CD4-positive, alpha-beta T cell treated with Interferon gamma for 1 hour (primary cell): Measurements from ENCODE around the gene TMEM53.

Source experiments
- DNase-seq: peaks from one replicate; pipeline ENCODE4 v3.0.0-alpha.2; 2020

TMEM53 gene

DNA sequence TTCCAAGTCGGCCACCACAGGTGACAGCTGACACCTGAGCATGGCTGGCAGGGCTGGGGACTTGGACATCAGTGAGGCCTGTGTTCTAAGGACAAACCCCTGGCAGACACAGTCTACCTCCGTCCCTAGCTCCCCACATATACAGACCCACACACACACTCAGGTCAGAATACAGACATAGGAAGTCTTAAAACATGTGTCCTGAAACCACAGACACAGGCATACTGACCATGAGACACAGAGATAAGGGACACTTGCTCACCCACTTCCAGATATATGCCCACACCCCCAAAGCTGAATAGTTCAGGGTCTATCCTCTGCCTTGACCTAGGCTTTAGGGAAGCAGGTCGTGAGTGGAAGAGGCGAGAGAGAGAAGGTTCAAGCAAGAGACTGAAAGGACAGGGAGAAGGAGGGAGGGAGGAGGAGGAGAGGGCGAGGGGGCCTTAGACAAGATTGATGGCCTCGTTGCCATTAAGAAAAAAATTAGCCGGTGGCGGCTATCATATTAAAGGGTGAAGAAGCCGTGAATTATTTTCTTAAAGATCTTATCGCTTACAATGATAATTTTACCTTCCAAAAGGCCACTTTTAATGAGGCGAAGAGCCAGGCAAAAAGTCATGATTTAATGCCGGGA, 49.9 kb downstream of the TMEM53 start:
- no peak for DNase-seq

DNA sequence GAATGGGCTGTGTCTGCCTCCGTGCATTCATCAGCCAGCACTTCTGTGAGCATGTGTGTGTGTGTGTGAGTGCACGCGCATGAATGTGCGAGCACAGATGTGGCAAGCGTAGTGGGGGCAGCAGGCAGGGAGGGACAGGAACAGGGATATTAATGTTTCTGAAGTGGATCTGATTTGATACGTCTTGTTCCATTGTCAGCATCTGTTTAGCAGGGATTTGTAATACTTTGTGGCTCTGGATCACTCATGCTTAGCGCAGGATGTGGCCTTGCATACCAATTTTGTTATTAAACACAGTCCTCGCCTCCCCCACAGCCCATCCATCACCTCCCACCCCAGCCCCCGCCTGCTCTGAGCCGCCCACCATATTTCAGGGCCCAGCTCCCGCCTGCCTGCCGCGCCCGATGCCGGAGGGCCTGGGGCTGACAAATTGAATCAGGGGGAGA, 52.4 kb downstream of the TMEM53 start:
- no peak for DNase-seq

DNA sequence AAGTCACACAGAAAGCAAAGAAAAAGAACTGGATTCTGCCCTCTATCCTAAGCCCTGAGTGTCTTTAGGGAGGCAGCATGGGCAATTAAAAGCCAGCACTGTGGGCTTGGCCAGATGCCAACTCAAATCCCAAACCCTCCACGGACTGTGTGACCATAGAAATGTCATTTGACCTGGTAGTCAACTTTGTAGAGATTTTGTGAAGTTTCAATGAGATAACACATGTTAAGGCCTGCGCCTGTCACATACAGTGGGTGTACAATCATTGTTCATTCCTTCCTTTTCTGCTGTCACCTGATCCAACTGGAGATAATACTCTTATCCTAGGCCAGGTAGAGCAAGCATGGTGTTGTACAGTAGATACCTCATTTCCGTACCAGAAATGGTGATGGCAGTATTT, 54.2 kb downstream of the TMEM53 start:
- no peak for DNase-seq

DNA sequence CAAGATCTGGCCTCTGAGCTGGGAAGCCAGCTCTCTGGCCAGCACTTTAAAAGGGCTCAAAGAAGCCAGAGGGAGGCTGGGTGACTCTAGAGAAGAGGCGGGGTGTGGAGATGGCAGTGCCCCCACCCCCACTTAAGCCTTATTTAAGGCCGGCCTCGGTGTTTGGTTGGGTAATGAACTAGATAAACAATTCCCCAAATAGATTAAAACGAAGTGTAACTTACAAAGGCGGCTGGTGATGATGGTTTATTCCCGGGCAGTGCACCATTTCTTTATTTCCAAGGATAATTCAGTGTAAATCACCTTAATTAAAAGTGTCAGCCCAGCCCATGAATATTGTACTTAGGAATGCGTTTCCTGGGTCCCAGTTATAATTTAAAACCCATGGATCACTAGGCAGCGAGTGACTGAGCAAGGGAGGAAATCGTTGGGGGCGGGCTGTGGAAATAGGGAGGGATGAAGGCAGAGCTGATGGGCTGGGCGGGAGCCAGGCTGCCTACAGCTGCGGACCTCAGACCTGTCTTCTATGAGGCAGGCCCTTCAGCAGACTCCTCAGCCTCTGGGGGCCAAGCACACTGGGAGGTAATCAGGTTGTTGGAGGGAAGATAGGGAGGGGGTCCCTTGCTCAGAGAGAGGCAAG, 54.9 kb downstream of the TMEM53 start:
- DNase-seq: no peak

DNA sequence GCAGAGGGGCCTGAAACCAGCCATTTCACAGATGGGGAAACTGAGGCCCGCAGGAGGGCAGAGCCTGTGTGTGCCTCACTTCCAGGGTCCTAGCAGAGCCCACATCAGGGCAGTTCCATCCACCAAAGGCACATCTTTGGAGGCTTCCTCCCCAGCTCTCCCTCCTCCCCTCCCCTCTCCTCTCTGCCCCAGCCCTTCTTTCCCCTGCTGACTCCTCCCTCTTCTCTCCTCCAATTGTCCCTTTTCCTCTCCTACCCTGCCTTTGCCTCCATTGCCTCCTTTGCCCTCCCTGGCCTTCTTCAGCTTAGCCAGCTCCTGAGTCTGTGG, 56.6 kb downstream of the TMEM53 start:
- DNase-seq: no peak

DNA sequence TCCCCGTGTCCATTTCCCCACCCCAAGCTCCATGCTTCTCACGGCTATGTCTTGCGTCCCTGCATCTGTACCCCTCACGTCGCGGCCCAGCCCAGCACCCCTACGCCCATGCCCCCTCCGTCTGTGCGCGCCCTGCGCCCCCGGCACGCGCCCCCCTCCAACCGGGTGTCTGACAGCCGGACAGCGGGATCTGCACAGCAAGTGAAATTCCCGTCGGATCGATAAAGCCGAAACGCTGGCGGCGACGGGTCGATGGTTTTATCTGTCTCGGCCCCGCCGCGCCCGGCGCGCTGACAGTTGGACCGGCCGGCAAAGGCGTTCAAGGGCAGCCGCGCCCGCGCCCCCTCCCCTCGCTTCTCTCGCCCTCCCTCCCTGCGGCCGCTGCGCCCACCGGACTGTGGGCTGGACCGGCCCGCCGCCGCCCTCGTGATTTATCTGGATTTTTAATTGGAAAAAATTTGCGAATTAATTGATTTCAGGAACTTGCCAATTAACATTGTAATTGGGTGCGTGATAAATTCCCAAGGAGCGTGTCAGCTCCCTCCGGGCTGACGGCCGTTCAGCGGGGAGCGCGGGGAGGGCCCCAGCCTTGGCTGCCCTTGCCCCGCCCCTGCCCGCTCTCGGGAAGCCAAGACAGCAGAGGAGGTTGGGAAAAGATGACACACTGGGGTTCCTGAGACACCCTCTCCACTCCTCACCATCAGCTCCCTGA, 57.1 kb downstream of the TMEM53 start:
- DNase-seq: no peak

DNA sequence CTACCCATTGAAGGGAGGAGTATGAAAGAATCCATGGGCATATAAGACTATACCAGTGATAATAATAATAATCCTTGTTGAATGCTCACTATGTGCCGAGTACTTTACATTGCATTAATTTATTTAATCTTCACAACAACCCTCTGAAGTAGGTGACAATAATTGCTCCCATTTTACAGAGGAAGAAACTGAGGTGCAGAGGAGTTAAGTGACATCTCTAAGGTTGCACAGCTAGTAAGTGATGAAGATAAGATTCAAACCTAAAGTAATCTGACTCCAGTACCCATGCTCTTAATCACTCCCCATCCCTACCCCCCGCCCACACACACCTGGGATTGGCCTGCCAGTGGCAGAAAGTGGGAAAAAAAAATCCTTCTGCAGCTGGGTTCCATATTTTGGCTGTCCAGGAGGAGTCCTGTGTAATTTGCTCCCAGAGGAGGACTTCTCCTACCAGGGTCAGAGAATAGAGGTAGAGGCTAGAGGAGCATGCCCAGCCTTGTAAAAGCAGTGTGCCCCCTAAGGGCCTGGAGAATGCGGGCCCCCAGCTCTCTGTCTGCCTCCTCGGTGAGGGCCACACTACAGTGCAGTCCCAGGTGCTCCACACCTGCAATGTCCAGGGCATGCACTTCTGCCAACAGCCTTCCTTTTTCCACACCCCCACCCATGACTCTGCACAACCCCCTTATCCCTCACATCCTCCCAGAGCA, 57.8 kb downstream of the TMEM53 start:
- no peak for DNase-seq

DNA sequence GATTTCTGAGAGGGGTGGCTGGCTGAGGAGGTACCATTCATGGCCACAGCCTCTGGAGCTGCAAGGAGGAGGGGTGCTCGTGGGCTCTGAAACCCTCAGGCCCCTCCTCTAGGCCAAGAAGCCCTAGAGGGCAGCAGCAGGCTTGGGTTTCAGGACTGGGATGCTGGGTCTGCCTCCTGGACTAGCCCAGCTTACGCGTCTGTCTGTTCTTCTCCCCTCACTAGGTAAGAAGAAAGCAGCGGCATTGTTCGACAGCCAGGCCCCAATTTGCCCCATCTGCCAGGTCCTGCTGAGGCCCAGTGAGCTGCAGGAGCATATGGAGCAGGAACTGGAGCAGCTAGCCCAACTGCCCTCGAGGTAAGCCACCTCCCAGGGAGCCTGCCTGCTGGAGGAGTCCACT, 60.3 kb downstream of the TMEM53 start:
- no peak for DNase-seq

DNA sequence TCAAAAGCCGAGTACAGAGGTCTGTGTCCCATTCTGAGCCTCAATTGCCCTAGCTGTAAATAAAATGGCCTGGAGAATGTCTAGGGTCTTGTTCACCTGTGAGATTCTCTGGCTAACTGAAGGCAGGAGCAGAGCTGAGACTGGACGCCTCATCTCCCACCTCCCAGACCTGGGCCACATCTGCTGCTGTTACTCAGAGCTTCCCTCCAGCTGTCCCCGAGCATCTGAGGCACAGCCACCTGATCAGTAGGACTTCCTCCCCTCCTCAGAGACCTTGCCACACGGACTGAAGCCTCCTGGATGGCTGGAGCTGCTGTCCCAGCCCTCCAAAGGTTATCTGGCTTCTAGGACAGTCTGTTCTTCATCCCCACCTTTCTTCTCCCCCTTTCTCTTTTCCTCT, 62.4 kb downstream of the TMEM53 start:
- no peak for DNase-seq

DNA sequence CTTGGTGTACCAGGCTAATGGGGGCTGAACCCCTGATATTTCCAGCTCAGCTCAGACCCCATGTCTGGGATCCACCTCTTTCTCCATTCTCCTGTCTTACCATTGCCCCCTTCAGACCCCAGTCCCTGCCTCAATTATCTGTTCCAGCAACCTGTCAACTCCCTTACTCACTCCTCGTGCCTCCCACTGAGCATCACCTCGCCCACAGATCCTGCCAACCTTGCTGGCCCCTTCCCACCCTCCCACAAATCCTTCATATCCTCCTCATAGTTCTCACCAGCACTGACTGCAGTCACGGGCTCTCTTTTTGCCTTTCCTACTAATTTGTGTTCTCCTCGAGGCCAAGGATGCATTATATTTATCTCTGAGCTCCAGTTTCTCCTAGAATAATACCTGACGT, 62.9 kb downstream of the TMEM53 start:
- DNase-seq: no peak

DNA sequence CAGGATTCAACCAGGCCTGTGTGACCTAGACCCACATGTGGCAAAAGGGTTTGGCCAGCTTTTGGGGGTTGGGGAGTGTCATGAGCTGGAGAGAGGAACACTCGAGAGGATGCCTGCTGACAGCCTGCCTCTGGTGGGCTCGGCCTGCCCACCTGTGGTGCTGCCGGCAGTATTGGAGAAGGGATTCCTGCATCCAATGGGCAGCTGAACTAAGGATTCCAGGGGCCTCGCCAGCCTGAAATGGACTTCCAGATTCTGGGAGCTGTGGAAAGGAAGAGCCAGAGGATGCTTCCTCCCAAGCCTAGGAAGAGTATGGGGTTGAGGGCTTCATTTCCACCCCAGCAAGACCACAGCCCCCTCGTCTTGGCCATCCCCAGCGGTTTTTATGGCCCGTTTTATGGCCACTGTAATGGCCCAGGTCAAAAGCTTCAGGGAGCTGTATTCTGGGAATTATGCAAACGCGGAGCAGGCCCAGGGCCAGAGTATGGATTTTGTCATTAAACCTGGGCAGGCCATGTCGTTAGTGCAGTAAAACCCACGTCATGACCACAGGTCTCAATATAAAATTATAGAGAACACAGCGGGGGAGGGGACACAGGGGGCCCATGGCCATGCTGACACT, 63.6 kb downstream of the TMEM53 start:
- no peak for DNase-seq

DNA sequence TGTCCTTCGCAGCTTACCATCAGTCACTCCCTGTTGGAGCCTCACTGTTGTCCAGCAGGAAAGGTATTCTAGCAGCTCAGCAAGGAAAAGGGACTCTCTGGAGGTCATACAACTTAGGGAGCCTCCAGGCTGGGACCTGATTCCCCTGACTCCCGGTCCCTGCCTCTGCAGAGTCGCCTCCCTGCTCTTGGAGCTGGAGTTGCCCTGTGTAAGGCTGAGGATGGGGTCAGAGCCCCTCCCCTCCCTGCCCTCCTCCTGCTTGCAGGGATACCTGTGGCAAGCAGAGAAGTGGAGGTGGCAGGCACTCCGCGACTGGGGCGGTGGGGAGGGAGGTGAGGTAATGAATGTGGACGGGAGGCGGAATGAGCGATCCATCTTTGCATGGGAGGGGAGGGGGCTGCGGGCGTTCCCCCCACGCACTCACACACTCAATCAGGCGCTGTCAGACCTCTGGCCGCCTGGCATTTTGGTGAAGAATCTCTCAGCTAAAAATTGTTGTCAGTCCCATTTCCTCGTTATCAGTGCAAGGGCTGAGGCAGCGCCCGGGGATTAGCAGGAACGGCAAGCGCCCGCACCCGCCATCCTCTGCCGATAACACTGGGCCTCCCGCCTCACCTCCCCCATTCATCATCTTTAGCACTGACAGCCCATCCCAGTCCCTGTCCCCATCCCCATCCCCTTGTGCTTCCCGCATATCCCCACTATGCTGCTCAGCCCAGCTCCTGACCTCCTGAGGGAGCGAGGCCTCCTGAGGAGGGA, 64.3 kb downstream of the TMEM53 start:
- no peak for DNase-seq

DNA sequence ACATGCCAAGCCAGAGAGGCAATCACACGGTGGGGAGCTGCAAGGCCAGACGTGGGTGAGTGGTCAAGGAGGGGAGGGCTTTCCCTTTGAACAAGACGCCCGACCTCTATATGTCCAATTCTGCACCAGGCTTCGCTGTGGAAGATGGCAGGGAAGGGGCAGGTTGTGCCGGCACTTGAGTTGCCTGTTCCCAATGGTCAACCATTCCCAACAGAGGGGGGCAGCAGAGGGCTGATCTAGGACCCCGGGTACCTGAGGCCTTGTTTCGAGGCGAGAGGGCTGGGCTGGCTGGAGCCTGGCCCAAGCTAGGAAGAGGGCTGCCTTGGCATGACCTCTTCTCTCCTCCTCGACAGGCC, 64.9 kb downstream of the TMEM53 start:
- DNase-seq: no peak

DNA sequence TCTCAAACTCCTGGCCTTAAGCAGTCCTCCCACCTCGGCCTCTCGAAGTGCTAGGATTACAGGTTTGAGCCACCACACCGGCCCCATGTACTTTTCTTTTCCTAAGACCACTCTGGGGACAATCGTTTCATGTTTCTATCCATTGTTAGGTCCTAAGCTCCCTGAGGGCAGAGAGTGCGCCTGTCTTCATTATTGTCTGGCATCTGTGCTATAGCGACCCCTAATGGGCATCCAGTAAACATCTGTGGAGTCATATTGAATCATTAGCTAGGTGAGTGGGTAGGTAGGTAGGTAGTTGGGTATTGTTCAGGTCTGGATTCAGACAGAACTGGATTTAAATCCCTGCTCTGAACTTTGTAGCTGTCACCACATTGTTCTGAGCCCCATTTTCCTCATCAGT, 66.1 kb downstream of the TMEM53 start:
- DNase-seq: no peak

DNA sequence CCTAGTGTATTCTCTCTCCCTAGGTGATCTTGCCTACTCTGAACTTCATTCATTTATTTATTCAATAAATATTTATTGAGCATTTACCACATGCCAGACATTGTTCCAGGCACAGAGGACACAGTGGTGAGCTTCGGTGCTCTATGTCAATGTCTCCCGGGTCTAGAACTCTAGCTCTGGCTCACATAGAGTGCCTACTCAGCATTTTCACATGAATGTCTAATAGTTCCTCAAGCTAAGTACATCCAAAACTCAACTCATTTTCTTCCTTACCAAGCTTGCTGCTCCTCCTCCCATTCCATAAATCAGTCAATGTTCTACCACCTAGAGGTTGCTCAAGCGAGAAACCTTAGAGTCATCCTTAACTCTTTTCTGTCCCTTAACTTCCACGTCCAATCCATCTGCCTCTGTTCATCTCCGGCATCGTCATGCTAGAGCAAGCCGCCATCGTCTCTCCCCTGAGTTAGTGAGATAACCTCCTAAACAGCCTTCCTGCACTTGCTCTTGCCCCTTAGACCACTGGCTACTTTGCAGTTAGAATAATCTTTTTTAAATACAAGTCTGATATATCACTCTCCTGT, 67.5 kb downstream of the TMEM53 start:
- no peak for DNase-seq

DNA sequence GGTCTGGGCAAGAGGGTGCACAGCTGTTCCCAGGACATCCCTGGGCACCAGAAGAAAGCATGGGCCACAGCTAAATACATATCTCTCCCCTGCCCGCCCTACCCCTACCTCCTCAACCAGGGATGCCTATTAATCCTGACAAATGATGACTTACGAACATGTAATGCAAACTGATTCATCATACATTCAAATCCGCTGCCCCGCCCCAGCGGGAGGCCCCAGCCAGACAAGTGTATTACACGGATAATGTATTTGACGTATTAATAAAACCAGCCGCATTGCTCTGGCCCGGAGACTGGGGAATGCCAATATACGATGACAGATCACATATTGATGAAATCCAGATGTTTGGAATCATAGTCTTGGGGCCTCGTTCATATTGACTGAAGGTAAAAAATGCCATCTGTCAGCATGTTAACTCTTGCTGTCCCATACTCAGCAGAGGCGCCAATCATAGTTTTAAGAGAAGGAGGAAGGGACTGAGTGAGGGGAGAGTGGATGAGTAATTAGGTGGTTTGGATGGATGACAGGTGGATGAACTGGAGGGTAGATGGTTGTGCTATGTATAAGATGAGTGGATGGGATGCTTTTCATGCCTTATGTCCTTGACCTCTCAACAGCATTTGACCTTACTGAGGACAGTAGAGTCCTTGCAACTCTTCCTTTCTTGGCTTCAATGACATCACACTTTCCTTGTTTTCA, 68.2 kb downstream of the TMEM53 start:
- DNase-seq: no peak

DNA sequence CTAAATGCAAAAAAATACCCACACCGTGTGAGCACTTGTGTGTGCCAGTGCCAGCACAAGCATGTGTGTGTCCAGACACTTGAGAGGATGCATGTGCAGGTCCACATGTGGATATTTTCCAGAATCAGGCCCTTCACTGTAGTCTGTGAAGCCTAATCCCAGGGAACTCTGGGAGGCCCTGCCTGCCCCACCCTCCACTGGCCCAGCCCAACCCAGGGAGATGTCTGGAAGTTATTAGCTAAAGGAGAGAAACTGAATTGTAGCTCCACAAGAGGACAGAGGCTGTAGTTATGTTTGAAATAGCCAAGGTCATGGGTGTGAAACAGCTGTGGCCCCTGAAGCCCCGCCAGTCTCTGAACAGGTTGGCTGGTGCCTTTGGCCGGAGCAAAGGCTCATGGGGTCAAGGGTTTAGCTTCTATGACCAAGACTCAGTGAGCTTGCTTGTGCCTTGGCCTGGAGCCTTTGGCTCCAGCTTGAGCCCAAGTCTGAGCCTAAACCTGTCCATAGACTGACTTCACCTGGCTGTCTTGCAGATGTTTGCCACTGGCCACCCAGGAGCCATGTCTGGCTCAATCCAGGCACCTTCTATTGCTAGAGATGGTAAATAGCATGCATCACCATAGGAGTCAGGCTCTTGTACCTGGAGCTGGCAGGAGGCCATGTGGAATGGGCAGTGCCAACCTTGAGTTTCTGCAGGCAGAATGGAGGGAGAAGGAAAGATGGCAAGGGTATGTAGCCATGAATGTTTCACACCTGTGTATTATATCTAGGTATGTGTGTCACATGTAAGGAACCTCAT, 69.9 kb downstream of the TMEM53 start:
- no peak for DNase-seq

DNA sequence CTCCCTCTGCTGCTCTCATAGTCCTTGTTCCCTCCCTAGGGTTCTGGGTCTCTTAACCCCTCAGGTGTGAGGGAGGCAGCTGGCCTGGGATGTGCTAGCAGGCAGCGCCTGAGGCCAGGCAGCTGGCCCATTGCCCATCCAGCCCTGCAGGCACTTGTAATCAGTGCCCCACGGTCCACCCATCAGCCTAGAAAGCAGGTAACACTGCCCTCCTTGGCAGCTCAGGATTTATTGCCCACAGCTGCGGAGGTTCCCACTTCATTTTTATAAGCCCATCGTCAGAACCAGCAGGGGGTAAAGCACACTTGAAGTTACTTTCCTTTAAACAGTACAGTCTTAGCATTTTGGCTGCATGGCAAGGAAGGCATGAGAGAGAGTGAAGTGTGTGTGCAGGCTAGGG, 70.6 kb downstream of the TMEM53 start:
- no peak for DNase-seq
